Heart left ventricle (tissue), 16 donors: ENCODE measurements around the gene MID2. TPM values are rescaled to one million over a fixed set of nuclear protein-coding genes. Genes with fewer than 3 reads are reported as not detected.
A peak's percentile ranks its signal among the peaks of the same experiment; 100 is the strongest.
"Not testable (repeated sequence)": the region's sequence is repeated elsewhere in the genome, so short reads cannot be mapped to it uniquely, and the experiment has no call there.

Source experiments
- ATAC-seq, 4 donors: fragments of 200-7000 bp; cut with Tn5 transposase; one replicate each; pipeline ENCODE4 v1.9.1; 2020 to 2022; ENCODE audit warnings: moderate library complexity in 4 of 4, mild to moderate bottlenecking in 3 of 4, moderate number of reproducible peaks in 1 of 4
- DNase-seq, 5 donors: peaks; one replicate each; pipeline ENCODE4 v3.0.0-alpha.2; 2020
- H3K27ac ChIP-seq, 12 donors: fragments of 200-600 bp; sonication (generic) in 4 of 12; one replicate each; pipeline versions ENCODE4 v1.5.0 to v1.8.0; 2016 to 2022; ENCODE audit warnings: mild to moderate bottlenecking in 2 of 12
- H3K27me3 ChIP-seq, 9 donors: fragments of 200-600 bp; sonication (generic) in 2 of 9; one replicate each; pipeline versions ENCODE4 v1.5.1 to v1.8.0; 2016 to 2022; ENCODE audit warnings: mild to moderate bottlenecking in 3 of 9
- H3K36me3 ChIP-seq, 9 donors: fragments of 200-600 bp; sonication (generic) in 2 of 9; one replicate each; pipeline versions ENCODE4 v1.5.0 to v1.8.0; 2018 to 2022; ENCODE audit warnings: mild to moderate bottlenecking in 2 of 9
- H3K4me1 ChIP-seq, 12 donors: fragments of 200-600 bp; sonication (generic) in 4 of 12; one replicate each; pipeline versions ENCODE4 v1.5.0 to v1.8.0; 2016 to 2022; ENCODE audit warnings: mild to moderate bottlenecking in 3 of 12
- H3K4me3 ChIP-seq, 12 donors: fragments of 200-600 bp; sonication (generic) in 4 of 12; one replicate each; pipeline versions ENCODE4 v1.5.0 to v1.8.0; 2017 to 2022; ENCODE audit warnings: mild to moderate bottlenecking in 9 of 12, moderate library complexity in 4 of 12
- H3K9me3 ChIP-seq, 12 donors: fragments of 200-600 bp; sonication (generic) in 4 of 12; one replicate each; pipeline versions ENCODE4 v1.5.0 to v1.8.0; 2016 to 2022; ENCODE audit warnings: mild to moderate bottlenecking in 1 of 12
- CTCF ChIP-seq, 12 donors: fragments of 200-600 bp; sonication (generic) in 4 of 12; IDR thresholded peaks; one replicate each; pipeline versions ENCODE4 v1.5.0 to v1.8.0; 2018 to 2022; ENCODE audit warnings: antibody characterized with exemption in 12 of 12, mild to moderate bottlenecking in 5 of 12
- POLR2A ChIP-seq, 2 donors: fragments of 450-650 bp; IDR thresholded peaks; one replicate each; pipeline ENCODE4 v1.6.1; 2017; ENCODE audit warnings: antibody characterized with exemption in 2 of 2, mild to moderate bottlenecking in 2 of 2, moderate library complexity in 2 of 2
- whole genome bisulfite sequencing, 4 donors: extraction: QIAGEN DNeasy Blood & Tissue Kit in 2 of 4; methylation state at CpG; one replicate each; pipeline versions ENCODE4 v1.1.5 to v1.1.7; 2013 to 2018; 5-methylcytosine and 5-hydroxymethylcytosine counted together
- intact Hi-C, 10 donors: fragments of 100-400 bp; cut with DNase I; formaldehyde crosslinking; loops; one replicate each; pipeline versions ENCODE4 v1.11.1 to v1.14.2; 2022
- polyA plus RNA-seq, 2 donors: library from polyadenylated mRNA; stranded (reverse); fragments of 200-250 nt; gene quantifications; one replicate each; pipeline ENCODE4 v1.2.3, GENCODE V29; 2013
- total RNA-seq, 9 donors: library from RNA; depleted of rRNA in 2 of 9; stranded (reverse); fragments of >200 nt in 2 of 9; fragmentation: NEBNext Ultra II Directional in 3 of 9; extraction: Animal tissue kit (Norgen Biotek cat#: 25700) in 3 of 9; gene quantifications; one replicate each; pipeline versions ENCODE4 v1.1.0 to v1.2.4, GENCODE V29; 2016 to 2023
- donor health status: ischemic (EF 13 %, LVEDD 7.1; RV severe dilation, severe dysfunction).
- donor health status: healthy with polysubstance abuse.
- donor health status: DM: no; HTN: yes; CAD: no.
- donor health status: DM: no; HTN: no; CAD: no.
- donor health status: ischemic (EF 25% LVEDD 6.9; RV normal size, moderate dysfunction).
- donor health status: ischemic (EF 25% LVEDD 5.7; RV mildly dilated, moderate dysfunction).
- donor health status: healthy.
- donor health status: DM: yes; HTN: yes; CAD: no.
- donor health status: ischemic (EF 35%, LVEDD 5.7; RV mildly dilated, moderate dysfunction).
- donor health status: nonischemic (EF 11% LVEDD 7.7; RV severe dilation, severe dysfunction).
- donor health status: DM: yes; HTN: yes; CAD: no.
- donor health status: PGD.
- donor health status: ischemic (EF 29% LVEDD 5.4; RV normal size, mild dysfunction).
- donor health status: nonischemic (EF 23%, LVEDD 6.1; RV moderate dilation, normal function).

MID2 gene
- total and polyA plus RNA-seq, 11 donors, result 0.53 to 16.2 (median 4.2) TPM

DNA sequence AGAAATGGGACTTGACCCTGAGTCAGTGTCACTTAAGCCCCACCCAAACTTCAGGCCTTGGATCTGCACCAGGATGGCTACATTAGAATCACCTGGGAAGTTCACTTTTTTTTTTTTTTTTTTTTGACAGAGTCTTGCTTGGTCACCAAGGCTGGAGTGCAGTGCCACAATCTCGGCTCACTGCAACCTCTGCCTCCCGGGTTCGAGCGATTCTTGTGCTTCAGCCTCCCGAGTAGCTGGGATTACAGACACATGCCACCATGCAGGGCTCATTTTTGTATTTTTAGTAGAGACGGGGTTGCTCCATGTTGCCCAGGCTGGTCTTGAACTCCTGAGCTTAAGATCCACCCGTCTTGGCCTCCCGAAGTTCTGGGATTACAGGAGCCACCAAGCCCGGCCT, 45.1 kb upstream of the MID2 start:
- ATAC-seq (no peak), DNase-seq (no peak)
- peaks cover 0 to 8% (median 0%) of the 10 kb centered on the region in 12 donors for H3K4me1 ChIP-seq
- intact Hi-C loops, result loop anchor here in 1 of 10 donors (10.0 kb wide), 1 partner anchor 756 kb away; no protein-coding TSS in a partner anchor
- no peaks in the 10 kb centered on the region for H3K9me3 ChIP-seq
- H3K4me3 ChIP-seq, result no peak overlapping the region
- 86 to 99% (median 94%) methylated on average over 9 of the region's 9 CpGs for WGBS, 4 donors
- TF ChIP-seq POLR2A (IDR thresholded peaks at IDR 0.05) (no peak), CTCF (IDR thresholded peaks at IDR 0.05) (no peak)
- no peaks in the 10 kb centered on the region for H3K36me3 ChIP-seq
- no peak overlapping the region for H3K27ac ChIP-seq
- peaks cover 0 to 18% (median 0%) of the 10 kb centered on the region in 9 donors for H3K27me3 ChIP-seq

DNA sequence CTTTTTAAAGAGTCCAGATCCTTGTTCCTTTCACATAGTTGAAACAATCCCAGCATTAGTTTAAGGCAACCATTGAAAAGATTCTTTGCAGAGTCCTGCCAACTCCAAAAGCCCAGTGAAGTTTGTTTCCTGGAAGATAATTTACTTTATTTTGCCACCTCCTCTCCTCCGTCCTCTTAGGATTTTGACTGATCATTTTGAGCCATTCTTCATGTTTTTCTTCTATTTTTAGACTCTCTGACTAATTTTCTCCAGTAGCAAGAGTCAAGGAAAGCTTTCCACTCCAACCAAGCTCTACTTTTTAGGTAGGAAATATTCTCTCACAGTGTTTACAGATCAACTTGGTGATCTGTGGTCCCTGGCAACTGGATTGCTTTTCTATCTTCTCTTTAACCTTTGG, 37.8 kb upstream of the MID2 start:
- ATAC-seq (peak in 1 of 4 donors; percentile 9), DNase-seq (no peak)
- no peaks in the 10 kb centered on the region for H3K9me3 ChIP-seq
- intact Hi-C loops, result loop anchor here in 2 of 10 donors (5.0 to 10.0 kb wide), 2 partner anchors 104 to 763 kb away; no protein-coding TSS in a partner anchor
- no peaks in the 10 kb centered on the region for H3K36me3 ChIP-seq
- no peak overlapping the region for H3K4me3 ChIP-seq
- 13 to 56% (median 36%) methylated on average over 1 of the region's 1 CpG for WGBS, 4 donors
- no peaks in the 10 kb centered on the region for H3K4me1 ChIP-seq
- TF ChIP-seq CTCF (IDR thresholded peaks at IDR 0.05), result no peak
- no peak for TF ChIP-seq POLR2A (IDR thresholded peaks at IDR 0.05)
- no peak overlapping the region for H3K27ac ChIP-seq
- H3K27me3 ChIP-seq, result peaks cover 0 to 20% (median 0%) of the 10 kb centered on the region in 9 donors

GRCh38 chrX:107804427-107804826, 21.2 kb upstream of the MID2 start:
- H3K27ac ChIP-seq, result no peak overlapping the region
- H3K4me3 ChIP-seq, result no peak overlapping the region
- no peaks in the 10 kb centered on the region for H3K4me1 ChIP-seq
- WGBS, 4 donors, result 65 to 100% (median 82%) methylated on average over 1 of the region's 1 CpG
- TF ChIP-seq POLR2A (IDR thresholded peaks at IDR 0.05), result no peak
- TF ChIP-seq CTCF (IDR thresholded peaks at IDR 0.05), result no peak
- H3K27me3 ChIP-seq, result peaks cover 0 to 12% (median 0%) of the 10 kb centered on the region in 9 donors
- ATAC-seq (no peak), DNase-seq (no peak)
- H3K36me3 ChIP-seq, result no peaks in the 10 kb centered on the region
- intact Hi-C loops, result no loop called here
- peaks cover 0 to 27% (median 0%) of the 10 kb centered on the region in 12 donors for H3K9me3 ChIP-seq

DNA sequence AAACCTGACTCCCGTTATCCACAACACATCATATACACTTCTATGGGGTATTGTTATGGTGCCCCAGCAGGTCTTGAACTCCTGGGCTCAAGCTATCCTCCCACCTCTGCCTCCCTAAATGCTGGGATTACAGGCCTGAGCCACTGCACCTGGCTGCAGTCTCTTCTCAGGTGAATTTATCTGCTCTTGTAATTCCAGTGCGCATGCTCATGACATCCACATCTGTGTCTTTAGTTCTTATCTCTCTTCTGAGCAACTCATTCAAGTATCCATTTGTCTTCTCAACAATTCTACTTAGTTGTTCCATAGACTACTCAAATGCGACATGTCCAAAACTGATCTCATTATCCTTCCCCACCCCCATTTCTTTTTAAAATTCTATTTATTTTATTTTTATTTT, 20.5 kb upstream of the MID2 start:
- Histone ChIP-seq H3K4me3 (no peak overlapping the region), H3K27ac (no peak overlapping the region), H3K9me3 (peaks cover 0 to 27% (median 0%) of the 10 kb centered on the region in 12 donors), H3K27me3 (peaks cover 0 to 11% (median 0%) of the 10 kb centered on the region in 9 donors), H3K36me3 (no peaks in the 10 kb centered on the region), H3K4me1 (no peaks in the 10 kb centered on the region)
- ATAC-seq (no peak), DNase-seq (no peak)
- intact Hi-C loops, result no loop called here
- TF ChIP-seq CTCF (IDR thresholded peaks at IDR 0.05) (no peak), POLR2A (IDR thresholded peaks at IDR 0.05) (no peak)
- WGBS, 4 donors, result 77 to 88% (median 85%) methylated on average over 3 of the region's 3 CpGs

- DNase-seq, H3K27ac ChIP-seq, H3K9me3 ChIP-seq, H3K4me3 ChIP-seq, intact Hi-C loops, ATAC-seq, H3K4me1 ChIP-seq, H3K36me3 ChIP-seq: not testable (repeated sequence)
- H3K27me3 ChIP-seq, result peaks cover 0 to 28% (median 0%) of the 10 kb centered on the region in 9 donors
- 82 to 94% (median 88%) methylated on average over 10 of the region's 10 CpGs for WGBS, 4 donors
Measured at GRCh38 chrX:107810053-107810452, 15.6 kb upstream of the MID2 start.
